Left lobe of liver (tissue), 2 donors: Measurements from ENCODE around the gene ZNF593OS. TPM values are rescaled to one million over a fixed set of nuclear protein-coding genes. Genes with fewer than 3 reads are reported as not detected.

Experiments
- ATAC-seq: fragments of 200-7000 bp; cut with Tn5 transposase; one replicate; pipeline ENCODE4 v1.9.1; 2020; ENCODE audit warnings: mild to moderate bottlenecking, moderate library complexity
- DNase-seq: peaks from one replicate; pipeline ENCODE4 v3.0.0-alpha.2; 2020; ENCODE audit warnings: low spot score
- total RNA-seq: library from RNA; stranded (reverse); gene quantifications from one replicate; pipeline ENCODE4 v1.2.1, GENCODE V29; 2021
- donor health status: DM: no; HTN: no; CAD: no; lungs with moderate emphysema.
- donor health status: DM: no; HTN: yes; CAD: no.

Gene ZNF593OS
- total RNA-seq, 1 donor from 2014 or later: not detected

- DNase-seq: no peak
- no peak for ATAC-seq
These were observed 10.9 kb downstream of the ZNF593OS start for GRCh38 chr1:26160527-26161414.

DNA sequence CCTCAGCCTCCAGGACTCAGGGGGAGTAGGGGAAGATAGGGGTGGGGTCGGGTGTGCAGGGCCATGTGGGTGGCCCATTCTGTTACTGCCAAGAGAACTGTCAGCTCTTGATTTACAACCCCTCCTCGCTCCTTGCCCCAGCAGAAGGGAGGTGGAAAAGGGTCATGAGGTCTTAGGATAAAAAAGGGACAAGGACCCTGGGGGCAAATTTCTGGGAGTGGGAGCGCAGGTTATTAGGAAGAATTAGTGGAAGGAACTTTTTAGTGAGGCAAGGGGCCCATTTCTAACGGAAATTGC is 11.9 kb downstream of the ZNF593OS start:
- DNase-seq: no peak
- ATAC-seq: no peak

GRCh38 chr1:26158908-26159742 is 12.5 kb downstream of the ZNF593OS start, which contains the start of gene FAM110D:
FAM110D (plus strand) TSS chr1:26159079; CDS start chr1:26161292, 2,213 bp downstream.
- no peak for DNase-seq
- no peak for ATAC-seq

- no peak for DNase-seq
- no peak for ATAC-seq
These were observed 13.2 kb downstream of the ZNF593OS start for GRCh38 chr1:26158271-26158907.

GRCh38 chr1:26156285-26157038 is 15.2 kb downstream of the ZNF593OS start:
- no peak for DNase-seq
- peak; percentile 8 for ATAC-seq

GRCh38 chr1:26155370-26156284 is 16.0 kb downstream of the ZNF593OS start:
- DNase-seq: no peak
- ATAC-seq: no peak

DNA sequence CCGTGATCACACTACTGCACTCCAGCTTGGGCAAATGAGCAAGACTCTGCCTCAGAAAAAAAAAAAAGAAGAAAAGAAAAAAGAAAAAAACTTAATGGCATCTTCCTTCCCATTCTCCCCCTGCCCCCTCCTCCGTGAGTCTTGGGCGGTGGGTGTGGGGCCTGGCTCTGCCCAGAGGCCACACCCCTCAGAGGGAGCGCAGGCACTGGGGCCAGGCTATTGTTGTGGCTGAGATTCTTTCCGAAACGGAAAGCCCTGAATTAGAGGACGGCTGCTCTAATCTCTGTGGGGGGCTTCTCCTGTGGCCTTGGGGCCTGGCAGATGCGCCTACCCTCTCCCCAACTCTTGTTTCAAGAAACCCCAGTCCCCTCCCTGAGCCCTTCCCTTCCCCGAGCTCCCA is 16.9 kb downstream of the ZNF593OS start:
- no peak for DNase-seq
- no peak for ATAC-seq

- ATAC-seq (no peak), DNase-seq (no peak)
These were observed 17.6 kb downstream of the ZNF593OS start for GRCh38 chr1:26153966-26154532.

GRCh38 chr1:26148887-26149286 is 22.7 kb downstream of the ZNF593OS start:
- ATAC-seq (no peak), DNase-seq (peak; percentile 7)

GRCh38 chr1:26145960-26146294 is 25.7 kb downstream of the ZNF593OS start:
- ATAC-seq: no peak
- no peak for DNase-seq

DNA sequence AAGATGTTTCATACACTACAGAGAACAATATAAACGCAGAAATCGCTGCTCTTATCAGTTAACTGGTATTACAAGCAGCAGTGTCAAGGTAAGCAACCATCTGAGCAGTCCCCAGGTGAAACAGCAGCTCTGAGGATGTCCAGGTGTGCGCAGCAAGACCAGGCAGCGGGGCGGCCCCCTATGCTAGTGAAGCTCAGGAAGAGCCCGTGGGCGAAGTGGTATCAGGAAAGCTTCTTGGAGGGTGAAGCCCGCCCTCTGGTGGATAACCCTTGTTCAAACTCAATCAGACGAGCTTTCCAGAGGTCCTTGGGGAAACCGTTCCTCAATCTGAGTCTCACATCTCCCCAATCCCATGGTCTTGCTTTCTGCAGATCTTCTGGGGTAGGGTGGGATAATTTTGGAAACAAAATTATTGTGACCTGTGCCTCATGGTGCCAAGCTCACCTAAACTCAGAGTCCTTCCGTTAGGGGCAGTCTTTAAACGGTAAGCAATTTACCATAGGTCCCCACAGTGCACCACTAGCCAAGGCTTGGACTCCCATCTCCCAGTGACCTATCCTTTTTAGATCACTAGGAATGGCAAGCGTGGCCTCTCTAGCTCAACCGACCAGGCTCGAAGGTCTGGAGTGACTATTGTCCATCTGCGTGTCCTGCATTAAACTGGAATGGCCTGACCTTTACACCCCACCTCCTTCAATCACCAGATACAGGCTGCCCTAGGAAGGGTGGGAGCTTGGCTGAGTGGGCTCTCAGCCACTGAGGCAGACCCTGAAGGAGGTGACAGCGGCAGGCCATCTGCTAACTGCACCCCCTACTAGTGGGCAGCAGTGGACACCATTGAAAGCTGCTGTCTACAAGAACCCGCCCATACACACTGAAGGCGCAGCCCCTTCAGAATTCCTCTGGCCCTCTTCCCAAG is 26.3 kb downstream of the ZNF593OS start:
- ATAC-seq (peak; percentile 100), DNase-seq (peak; percentile 77)

GRCh38 chr1:26142159-26142558 is 29.5 kb downstream of the ZNF593OS start:
- DNase-seq (no peak), ATAC-seq (no peak)

- no peak for ATAC-seq
- DNase-seq: peak; percentile 5
These were observed 32.6 kb downstream of the ZNF593OS start for GRCh38 chr1:26138974-26139558.

DNA sequence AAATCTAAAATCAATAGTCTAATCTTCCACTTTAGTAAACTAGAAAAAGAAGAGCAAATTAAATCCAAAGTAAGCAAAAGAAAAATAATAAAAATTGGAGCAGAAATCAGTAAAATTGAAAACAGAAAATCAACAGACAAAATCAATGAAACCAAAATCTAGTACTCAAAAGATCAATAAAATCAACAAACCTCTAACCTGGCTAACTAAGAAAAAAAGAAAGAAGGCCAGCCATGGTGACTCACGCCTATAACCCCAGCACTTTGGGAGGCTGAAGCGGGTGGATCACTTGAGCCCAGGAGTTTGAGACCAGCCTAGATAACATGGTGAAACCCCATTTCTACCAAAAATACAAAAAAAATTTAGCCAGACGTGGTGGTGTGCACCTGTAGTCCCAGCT is 37.2 kb downstream of the ZNF593OS start:
- DNase-seq: no peak

GRCh38 chr1:26132834-26133167 is 38.8 kb downstream of the ZNF593OS start:
- ATAC-seq (no peak), DNase-seq (peak; percentile 21)

More for the DNA sequence above, 37.2 kb downstream of the ZNF593OS start:
- ATAC-seq: no peak

DNA sequence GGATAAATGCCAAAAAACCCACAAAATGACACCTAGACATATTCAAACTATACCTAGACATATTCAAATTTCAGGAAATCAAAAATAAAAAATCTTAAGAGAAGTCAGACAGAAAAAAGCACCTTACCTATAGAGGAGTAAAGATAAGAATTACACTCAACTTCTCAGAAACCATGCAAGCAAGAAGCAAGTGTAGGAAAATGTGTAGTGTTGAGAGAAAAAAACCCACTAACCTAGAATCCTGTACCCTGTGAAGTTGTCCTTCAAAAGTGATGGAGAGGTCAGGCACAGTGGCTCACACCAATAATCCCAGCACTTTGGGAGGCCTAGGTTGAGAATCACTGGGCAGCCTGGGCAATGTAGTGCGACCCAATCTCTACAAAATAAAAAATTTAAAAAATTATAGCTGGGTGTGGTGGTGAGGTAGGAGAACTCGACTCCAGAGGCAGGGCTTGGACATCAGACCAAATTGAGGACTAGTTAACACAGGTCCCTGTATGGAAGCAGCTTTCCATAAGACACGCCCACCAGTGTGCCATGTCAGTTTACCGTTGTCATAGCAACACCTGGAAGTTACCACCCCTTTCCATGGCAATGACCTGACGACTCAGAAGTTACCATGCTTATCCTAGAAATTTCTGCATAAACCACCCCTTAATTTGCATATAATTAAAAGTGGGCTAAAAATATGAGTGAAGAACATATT is 39.4 kb downstream of the ZNF593OS start:
- DNase-seq: peak; percentile 11
- no peak for ATAC-seq

DNA sequence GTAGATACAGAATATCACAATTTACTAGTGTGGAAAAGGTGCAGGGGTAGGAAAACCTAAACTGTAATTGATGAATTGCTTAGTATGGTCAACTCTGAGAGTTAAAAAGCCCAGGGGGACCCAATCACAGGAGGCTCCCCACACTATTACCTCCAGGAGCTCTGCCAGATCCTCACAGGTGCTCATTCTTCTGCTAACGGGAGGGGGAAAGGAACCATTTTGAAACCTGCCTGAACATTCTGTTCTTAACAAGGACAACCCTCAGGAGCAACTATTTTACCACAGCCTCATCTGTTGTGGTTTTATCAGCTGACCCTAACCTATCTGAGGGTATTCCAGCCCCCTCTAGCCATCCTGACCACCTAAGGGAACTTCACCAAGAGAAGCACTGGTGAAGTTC is 40.9 kb downstream of the ZNF593OS start:
- ATAC-seq (no peak), DNase-seq (no peak)
